Sigmoid colon (tissue), 7 donors: ENCODE data around the gene VAMP5. TPM values are rescaled to one million over a fixed set of nuclear protein-coding genes. Genes with fewer than 3 reads are reported as not detected.
A peak's percentile ranks its signal among the peaks of the same experiment; 100 is the strongest.

Experiments used
- DNase-seq: peaks from one replicate; pipeline ENCODE4 v3.0.0-alpha.2; 2019
- H3K27ac ChIP-seq, 4 donors: fragments of 200-600 bp; sonication (generic); one replicate each; pipeline ENCODE4 v1.5.1; 2016 to 2019; ENCODE audit warnings: mild to moderate bottlenecking in 1 of 4
- H3K27me3 ChIP-seq, 3 donors: fragments of 200-600 bp; sonication (generic); one replicate each; pipeline ENCODE4 v1.5.1; 2019; ENCODE audit warnings: mild to moderate bottlenecking in 1 of 3
- H3K36me3 ChIP-seq, 4 donors: fragments of 200-600 bp; sonication (generic); one replicate each; pipeline ENCODE4 v1.5.1; 2016 to 2019
- H3K4me1 ChIP-seq, 4 donors: fragments of 200-600 bp; sonication (generic); one replicate each; pipeline ENCODE4 v1.5.1; 2017 to 2019
- H3K4me3 ChIP-seq, 4 donors: fragments of 200-600 bp; sonication (generic); one replicate each; pipeline ENCODE4 v1.5.1; 2017 to 2019; ENCODE audit warnings: mild to moderate bottlenecking in 2 of 4, moderate library complexity in 1 of 4
- H3K9me3 ChIP-seq, 4 donors: fragments of 200-600 bp in 3 of 4; sonication (generic) in 3 of 4; one replicate each; pipeline versions ENCODE4 v1.5.1 to v1.6.1; 2013 to 2019
- CTCF ChIP-seq, 4 experiments: fragments of 450-650 bp in 3 of 4; fragments of 200-600 bp in 1 of 4; IDR thresholded peaks; one replicate each; pipeline ENCODE4 v1.5.1; 2016 to 2019; ENCODE audit warnings: antibody characterized with exemption in 4 of 4, mild to moderate bottlenecking in 3 of 4, moderate library complexity in 2 of 4
- EP300 ChIP-seq, 4 donors: sonication (generic); formaldehyde crosslinking; IDR thresholded peaks; one replicate each; pipeline ENCODE4 v1.6.1; 2017; ENCODE audit warnings: antibody characterized with exemption in 4 of 4
- POLR2A ChIP-seq, 2 donors: fragments of 450-650 bp; IDR thresholded peaks; one replicate each; pipeline ENCODE4 v1.6.1; 2016; ENCODE audit warnings: antibody characterized with exemption in 2 of 2, mild to moderate bottlenecking in 2 of 2, moderate library complexity in 2 of 2
- POLR2AphosphoS5 ChIP-seq, 4 donors: sonication (generic); formaldehyde crosslinking; IDR thresholded peaks; one replicate each; pipeline ENCODE4 v1.6.1; 2017; ENCODE audit warnings: antibody characterized with exemption in 4 of 4
- WGBS, 2 donors: extraction: QIAGEN DNeasy Blood & Tissue Kit; methylation state at CpG; one replicate each; pipeline ENCODE4 v1.1.7; 2013; 5-methylcytosine and 5-hydroxymethylcytosine counted together
- intact Hi-C: fragments of 100-400 bp; cut with DNase I; formaldehyde crosslinking; loops from one replicate; pipeline ENCODE4 v1.15.1; 2023
- polyA plus RNA-seq, 3 donors: library from polyadenylated mRNA; stranded (reverse); fragments of 200-250 nt; gene quantifications; one replicate each; pipeline ENCODE4 v1.2.3, GENCODE V29; 2013
- total RNA-seq, 4 donors: library from RNA; depleted of rRNA; stranded (reverse); fragments of >200 nt; gene quantifications; one replicate each; pipeline ENCODE4 v1.1.0, GENCODE V29; 2016
- donor health status: healthy with polysubstance abuse.
- donor health status: Bipolar disorder and iron deficiency.
- donor health status: healthy.

VAMP5 gene
- total and polyA plus RNA-seq, 7 donors: 51.2 to 97.5 (median 68.0) TPM

- DNase-seq: no peak
- TF ChIP-seq POLR2A (IDR thresholded peaks at IDR 0.05) (no peak), CTCF (IDR thresholded peaks at IDR 0.05) (no peak), EP300 (IDR thresholded peaks at IDR 0.05) (no peak), POLR2AphosphoS5 (IDR thresholded peaks at IDR 0.05) (no peak)
- H3K36me3 ChIP-seq: peaks cover 13 to 78% (median 33%) of the 10 kb centered on the region in 4 donors
- H3K4me3 ChIP-seq: no peak overlapping the region
- peak overlapping the region in 2 of 4 donors; percentile 28 to 100 for H3K27ac ChIP-seq
- 89 to 95% methylated on average over 10 of the region's 10 CpGs for WGBS, 2 donors
- H3K9me3 ChIP-seq: no peaks in the 10 kb centered on the region
- intact Hi-C loops: no loop called here
- H3K4me1 ChIP-seq: peaks cover 0 to 14% (median 7%) of the 10 kb centered on the region in 4 donors
- no peaks in the 10 kb centered on the region for H3K27me3 ChIP-seq
These were observed 35.1 kb upstream of the VAMP5 start for GRCh38 chr2:85549095-85549494.

GRCh38 chr2:85549826-85550225, 34.4 kb upstream of the VAMP5 start:
- Histone ChIP-seq H3K4me1 (peaks cover 0 to 7% (median under 1%) of the 10 kb centered on the region in 4 donors), H3K4me3 (no peak overlapping the region), H3K9me3 (no peaks in the 10 kb centered on the region), H3K27ac (peak overlapping the region; percentile 22 to 100 (median 29)), H3K36me3 (peaks cover 13 to 78% (median 33%) of the 10 kb centered on the region in 4 donors), H3K27me3 (no peaks in the 10 kb centered on the region)
- 58 to 76% methylated on average over 4 of the region's 4 CpGs for WGBS, 2 donors
- intact Hi-C loops: no loop called here
- no peak for DNase-seq
- no peak for TF ChIP-seq POLR2A (IDR thresholded peaks at IDR 0.05)
- TF ChIP-seq EP300 (IDR thresholded peaks at IDR 0.05): no peak
- no peak for TF ChIP-seq POLR2AphosphoS5 (IDR thresholded peaks at IDR 0.05)
- no peak for TF ChIP-seq CTCF (IDR thresholded peaks at IDR 0.05)

- TF ChIP-seq POLR2AphosphoS5 (IDR thresholded peaks at IDR 0.05) (no peak), CTCF (IDR thresholded peaks at IDR 0.05) (no peak), EP300 (IDR thresholded peaks at IDR 0.05) (no peak), POLR2A (IDR thresholded peaks at IDR 0.05) (no peak)
- DNase-seq: peak; percentile 73
- H3K4me1 ChIP-seq: peaks cover 0 to 2% (median 0%) of the 10 kb centered on the region in 4 donors
- H3K9me3 ChIP-seq: no peaks in the 10 kb centered on the region
- 76 to 93% methylated on average over 10 of the region's 10 CpGs for WGBS, 2 donors
- H3K36me3 ChIP-seq: peaks cover 15 to 78% (median 39%) of the 10 kb centered on the region in 4 donors
- no peak overlapping the region for H3K4me3 ChIP-seq
- no peaks in the 10 kb centered on the region for H3K27me3 ChIP-seq
- intact Hi-C loops: no loop called here
- H3K27ac ChIP-seq: peak overlapping the region; percentile 22 to 40 (median 29)
These were observed 33.7 kb upstream of the VAMP5 start for GRCh38 chr2:85550486-85550885.

- Histone ChIP-seq H3K27ac (peak overlapping the region in 1 of 4 donors; percentile 25), H3K4me3 (no peak overlapping the region), H3K27me3 (no peaks in the 10 kb centered on the region), H3K36me3 (peaks cover 15 to 83% (median 40%) of the 10 kb centered on the region in 4 donors), H3K9me3 (no peaks in the 10 kb centered on the region), H3K4me1 (no peaks in the 10 kb centered on the region)
- WGBS, 2 donors: 78% methylated on average over 9 of the region's 9 CpGs
- intact Hi-C loops: loop anchor here (1.0 kb wide), 2 partner anchors 132 to 161 kb away; no protein-coding TSS in a partner anchor
- peak; percentile 90 for DNase-seq
- TF ChIP-seq POLR2AphosphoS5 (IDR thresholded peaks at IDR 0.05): no peak
- peak; percentile 85 to 94 (median 93) for TF ChIP-seq CTCF (IDR thresholded peaks at IDR 0.05)
These were observed 32.2 kb upstream of the VAMP5 start for GRCh38 chr2:85551698-85552678.
